HEK293 (cell line): ENCODE measurements around the gene PAIP2.

Experiments used
- SP2 ChIP-seq: fragments of 450-650 bp; formaldehyde crosslinking; IDR thresholded peaks from 2 replicates; pipeline ENCODE4 v1.5.1; 2016; ENCODE audit warnings: missing biosample characterization, missing genetic modification characterization
- ZNF24 ChIP-seq: fragments of 450-650 bp; formaldehyde crosslinking; IDR thresholded peaks from 2 replicates; pipeline ENCODE4 v1.5.1; 2016; ENCODE audit warnings: missing biosample characterization, missing genetic modification characterization
- ZNF664 ChIP-seq: fragments of 450-650 bp; formaldehyde crosslinking; IDR thresholded peaks from 2 replicates; pipeline ENCODE4 v1.5.1; 2016; ENCODE audit warnings: missing biosample characterization, missing genetic modification characterization
- TF ChIP-seq, protein P1 (sequence below): fragments of 450-650 bp; formaldehyde crosslinking; IDR thresholded peaks from 2 replicates; pipeline ENCODE4 v1.5.1; 2016; ENCODE audit warnings: missing biosample characterization, missing genetic modification characterization
- TF ChIP-seq, protein P2 (sequence below): fragments of 450-650 bp; formaldehyde crosslinking; IDR thresholded peaks from 2 replicates; pipeline ENCODE4 v1.5.1; 2016; ENCODE audit warnings: missing biosample characterization, missing genetic modification characterization
- TF ChIP-seq, protein P3 (sequence below): fragments of 450-650 bp; formaldehyde crosslinking; IDR thresholded peaks from 2 replicates; pipeline ENCODE4 v1.5.1; 2016; ENCODE audit warnings: missing biosample characterization, missing genetic modification characterization
- TF ChIP-seq, protein P4 (sequence below): fragments of 450-650 bp; formaldehyde crosslinking; IDR thresholded peaks from 2 replicates; pipeline ENCODE4 v1.5.1; 2016; ENCODE audit warnings: missing biosample characterization, missing genetic modification characterization

DNA sequence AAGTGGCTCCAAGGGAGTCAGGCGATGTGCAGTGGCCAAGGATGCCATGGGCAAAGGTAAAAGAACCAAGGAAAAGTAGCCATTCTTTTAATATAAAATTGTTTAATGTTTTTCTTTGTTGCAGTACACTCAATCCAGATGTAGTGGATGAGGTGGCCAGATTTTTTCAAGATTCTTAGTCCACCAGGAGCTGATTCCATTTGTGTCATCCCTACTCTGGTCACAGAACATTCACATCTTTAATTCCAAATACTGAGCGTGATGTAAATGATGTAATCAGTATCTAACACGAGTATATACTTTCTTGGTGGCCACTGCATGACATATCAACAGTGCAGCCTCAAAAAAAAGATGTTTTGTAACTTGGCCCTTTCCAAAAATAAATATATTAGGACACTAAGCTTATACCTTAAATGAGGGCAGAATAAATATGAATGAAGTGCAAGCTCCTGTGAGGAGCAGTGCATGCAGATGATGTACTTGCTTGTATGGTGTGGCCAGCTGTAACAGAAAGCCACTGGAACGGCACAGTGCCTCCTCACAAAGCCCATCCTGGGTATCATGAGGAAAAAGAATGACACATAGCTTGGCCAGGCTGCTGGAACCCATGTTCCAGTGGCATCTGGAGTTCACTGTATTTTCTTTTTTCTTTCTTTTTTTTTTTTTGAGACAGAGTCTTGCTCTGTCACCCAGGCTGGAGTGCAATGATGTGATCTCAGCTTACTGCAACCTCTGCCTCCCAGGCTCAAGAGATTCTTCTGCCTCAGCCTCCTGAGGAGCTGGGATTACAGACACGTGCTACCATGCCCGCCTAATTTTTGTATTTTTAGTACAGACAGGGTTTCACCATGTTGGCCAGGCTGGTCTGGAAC, 68.7 kb downstream of the PAIP2 start:
- TF ChIP-seq, protein P1, sequence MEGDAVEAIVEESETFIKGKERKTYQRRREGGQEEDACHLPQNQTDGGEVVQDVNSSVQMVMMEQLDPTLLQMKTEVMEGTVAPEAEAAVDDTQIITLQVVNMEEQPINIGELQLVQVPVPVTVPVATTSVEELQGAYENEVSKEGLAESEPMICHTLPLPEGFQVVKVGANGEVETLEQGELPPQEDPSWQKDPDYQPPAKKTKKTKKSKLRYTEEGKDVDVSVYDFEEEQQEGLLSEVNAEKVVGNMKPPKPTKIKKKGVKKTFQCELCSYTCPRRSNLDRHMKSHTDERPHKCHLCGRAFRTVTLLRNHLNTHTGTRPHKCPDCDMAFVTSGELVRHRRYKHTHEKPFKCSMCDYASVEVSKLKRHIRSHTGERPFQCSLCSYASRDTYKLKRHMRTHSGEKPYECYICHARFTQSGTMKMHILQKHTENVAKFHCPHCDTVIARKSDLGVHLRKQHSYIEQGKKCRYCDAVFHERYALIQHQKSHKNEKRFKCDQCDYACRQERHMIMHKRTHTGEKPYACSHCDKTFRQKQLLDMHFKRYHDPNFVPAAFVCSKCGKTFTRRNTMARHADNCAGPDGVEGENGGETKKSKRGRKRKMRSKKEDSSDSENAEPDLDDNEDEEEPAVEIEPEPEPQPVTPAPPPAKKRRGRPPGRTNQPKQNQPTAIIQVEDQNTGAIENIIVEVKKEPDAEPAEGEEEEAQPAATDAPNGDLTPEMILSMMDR (tag by site-specific recombination): no peak
- TF ChIP-seq ZNF664 (tag by site-specific recombination): no peak
- no peak for TF ChIP-seq SP2 (tag by site-specific recombination)
- TF ChIP-seq, protein P2, sequence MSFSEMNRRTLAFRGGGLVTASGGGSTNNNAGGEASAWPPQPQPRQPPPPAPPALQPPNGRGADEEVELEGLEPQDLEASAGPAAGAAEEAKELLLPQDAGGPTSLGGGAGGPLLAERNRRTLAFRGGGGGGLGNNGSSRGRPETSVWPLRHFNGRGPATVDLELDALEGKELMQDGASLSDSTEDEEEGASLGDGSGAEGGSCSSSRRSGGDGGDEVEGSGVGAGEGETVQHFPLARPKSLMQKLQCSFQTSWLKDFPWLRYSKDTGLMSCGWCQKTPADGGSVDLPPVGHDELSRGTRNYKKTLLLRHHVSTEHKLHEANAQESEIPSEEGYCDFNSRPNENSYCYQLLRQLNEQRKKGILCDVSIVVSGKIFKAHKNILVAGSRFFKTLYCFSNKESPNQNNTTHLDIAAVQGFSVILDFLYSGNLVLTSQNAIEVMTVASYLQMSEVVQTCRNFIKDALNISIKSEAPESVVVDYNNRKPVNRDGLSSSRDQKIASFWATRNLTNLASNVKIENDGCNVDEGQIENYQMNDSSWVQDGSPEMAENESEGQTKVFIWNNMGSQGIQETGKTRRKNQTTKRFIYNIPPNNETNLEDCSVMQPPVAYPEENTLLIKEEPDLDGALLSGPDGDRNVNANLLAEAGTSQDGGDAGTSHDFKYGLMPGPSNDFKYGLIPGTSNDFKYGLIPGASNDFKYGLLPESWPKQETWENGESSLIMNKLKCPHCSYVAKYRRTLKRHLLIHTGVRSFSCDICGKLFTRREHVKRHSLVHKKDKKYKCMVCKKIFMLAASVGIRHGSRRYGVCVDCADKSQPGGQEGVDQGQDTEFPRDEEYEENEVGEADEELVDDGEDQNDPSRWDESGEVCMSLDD (tag by site-specific recombination): no peak
- TF ChIP-seq, protein P3, sequence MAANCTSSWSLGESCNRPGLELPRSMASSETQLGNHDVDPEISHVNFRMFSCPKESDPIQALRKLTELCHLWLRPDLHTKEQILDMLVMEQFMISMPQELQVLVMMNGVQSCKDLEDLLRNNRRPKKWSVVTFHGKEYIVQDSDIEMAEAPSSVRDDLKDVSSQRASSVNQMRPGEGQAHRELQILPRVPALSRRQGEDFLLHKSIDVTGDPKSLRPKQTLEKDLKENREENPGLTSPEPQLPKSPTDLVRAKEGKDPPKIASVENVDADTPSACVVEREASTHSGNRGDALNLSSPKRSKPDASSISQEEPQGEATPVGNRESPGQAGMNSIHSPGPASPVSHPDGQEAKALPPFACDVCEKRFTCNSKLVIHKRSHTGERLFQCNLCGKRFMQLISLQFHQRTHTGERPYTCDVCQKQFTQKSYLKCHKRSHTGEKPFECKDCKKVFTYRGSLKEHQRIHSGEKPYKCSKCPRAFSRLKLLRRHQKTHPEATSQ (tag by site-specific recombination): no peak
- TF ChIP-seq ZNF24 (tag by site-specific recombination): no peak
- TF ChIP-seq, protein P4, sequence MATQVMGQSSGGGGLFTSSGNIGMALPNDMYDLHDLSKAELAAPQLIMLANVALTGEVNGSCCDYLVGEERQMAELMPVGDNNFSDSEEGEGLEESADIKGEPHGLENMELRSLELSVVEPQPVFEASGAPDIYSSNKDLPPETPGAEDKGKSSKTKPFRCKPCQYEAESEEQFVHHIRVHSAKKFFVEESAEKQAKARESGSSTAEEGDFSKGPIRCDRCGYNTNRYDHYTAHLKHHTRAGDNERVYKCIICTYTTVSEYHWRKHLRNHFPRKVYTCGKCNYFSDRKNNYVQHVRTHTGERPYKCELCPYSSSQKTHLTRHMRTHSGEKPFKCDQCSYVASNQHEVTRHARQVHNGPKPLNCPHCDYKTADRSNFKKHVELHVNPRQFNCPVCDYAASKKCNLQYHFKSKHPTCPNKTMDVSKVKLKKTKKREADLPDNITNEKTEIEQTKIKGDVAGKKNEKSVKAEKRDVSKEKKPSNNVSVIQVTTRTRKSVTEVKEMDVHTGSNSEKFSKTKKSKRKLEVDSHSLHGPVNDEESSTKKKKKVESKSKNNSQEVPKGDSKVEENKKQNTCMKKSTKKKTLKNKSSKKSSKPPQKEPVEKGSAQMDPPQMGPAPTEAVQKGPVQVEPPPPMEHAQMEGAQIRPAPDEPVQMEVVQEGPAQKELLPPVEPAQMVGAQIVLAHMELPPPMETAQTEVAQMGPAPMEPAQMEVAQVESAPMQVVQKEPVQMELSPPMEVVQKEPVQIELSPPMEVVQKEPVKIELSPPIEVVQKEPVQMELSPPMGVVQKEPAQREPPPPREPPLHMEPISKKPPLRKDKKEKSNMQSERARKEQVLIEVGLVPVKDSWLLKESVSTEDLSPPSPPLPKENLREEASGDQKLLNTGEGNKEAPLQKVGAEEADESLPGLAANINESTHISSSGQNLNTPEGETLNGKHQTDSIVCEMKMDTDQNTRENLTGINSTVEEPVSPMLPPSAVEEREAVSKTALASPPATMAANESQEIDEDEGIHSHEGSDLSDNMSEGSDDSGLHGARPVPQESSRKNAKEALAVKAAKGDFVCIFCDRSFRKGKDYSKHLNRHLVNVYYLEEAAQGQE (tag by site-specific recombination): no peak
